SU-DHL-6 (cell line): Measurements from ENCODE around the gene CHTF8.
"Not testable (repeated sequence)": the region's sequence is repeated elsewhere in the genome, so short reads cannot be mapped to it uniquely, and the experiment has no call there.

Experiments used
- H2AFZ ChIP-seq: fragments of 200-600 bp; sonication (generic); 2 replicates; pipeline ENCODE4 v1.6.1; 2014; ENCODE audit warnings: low read depth, mild to moderate bottlenecking, moderate library complexity, mixed read lengths, antibody characterized with exemption, low read length; ENCODE audit not compliant: severe bottlenecking
- H3F3A ChIP-seq: fragments of 200-600 bp; shearing (Covaris generic); 2 replicates; pipeline ENCODE4 v1.6.0; 2016; ENCODE audit warnings: antibody characterized with exemption, mild to moderate bottlenecking; ENCODE audit not compliant: insufficient read depth
- H3K27ac ChIP-seq: fragments of 200-600 bp; sonication (generic); 2 replicates; pipeline ENCODE4 v1.5.1; 2016; ENCODE audit warnings: low read depth, mild to moderate bottlenecking, low read length, moderate library complexity, mixed read lengths
- H3K27me3 ChIP-seq: fragments of 200-600 bp; sonication (generic), shearing (Covaris generic); 2 replicates; pipeline ENCODE4 v1.6.0; 2014; ENCODE audit warnings: mild to moderate bottlenecking, low read length
- H3K36me3 ChIP-seq: fragments of 200-600 bp; sonication (generic); 2 replicates; pipeline ENCODE4 v1.6.1; 2014; ENCODE audit warnings: mild to moderate bottlenecking, low read length, mixed read lengths
- H3K4me2 ChIP-seq: fragments of 300-600, 200-600 bp; shearing (Covaris generic), sonication (generic); 2 replicates; pipeline ENCODE4 v1.6.0; 2014; ENCODE audit warnings: low read length, low read depth, mild to moderate bottlenecking; ENCODE audit not compliant: poor library complexity, severe bottlenecking
- H3K4me3 ChIP-seq: fragments of 200-600 bp; sonication (generic); 2 replicates; pipeline ENCODE4 v1.5.1; 2014; ENCODE audit warnings: antibody characterized with exemption, low read length, mild to moderate bottlenecking, mixed read lengths; ENCODE audit not compliant: insufficient read depth, poor library complexity, severe bottlenecking
- H3K79me2 ChIP-seq: fragments of 200-600 bp; sonication (generic); 2 replicates; pipeline ENCODE4 v1.6.1; 2014; ENCODE audit warnings: mild to moderate bottlenecking, low read length, moderate library complexity; ENCODE audit not compliant: insufficient read depth
- H3K9ac ChIP-seq: fragments of 200-600 bp; sonication (generic); 2 replicates; pipeline ENCODE4 v1.7.0; 2014; ENCODE audit warnings: mild to moderate bottlenecking, low read length
- H3K9me2 ChIP-seq: fragments of 200-600 bp; sonication (generic); replicated peaks from 2 replicates; pipeline ENCODE4 v1.6.1; 2014; ENCODE audit warnings: low read length; ENCODE audit not compliant: insufficient read depth
- H3K9me3 ChIP-seq: fragments of 200-600 bp; sonication (generic); 2 replicates; pipeline ENCODE4 v1.6.1; 2014; ENCODE audit warnings: low read length, mixed read lengths; ENCODE audit not compliant: insufficient read depth
- H4K20me1 ChIP-seq: fragments of 200-600 bp; sonication (generic); 2 replicates; pipeline ENCODE4 v1.6.1; 2014; ENCODE audit warnings: low read depth, mild to moderate bottlenecking, antibody characterized with exemption, low read length, moderate library complexity, mixed read lengths
- EZH2phosphoT487 ChIP-seq: fragments of 200-600 bp; sonication (generic), shearing (Covaris generic); conservative IDR thresholded peaks from 2 replicates; pipeline ENCODE4 v1.6.1; 2018; ENCODE audit warnings: mild to moderate bottlenecking, antibody characterized with exemption, low read length, moderate library complexity, mixed read lengths
- TF ChIP-seq, protein P1 (sequence below): fragments of 200-600 bp; sonication (generic); IDR thresholded peaks from one replicate; pipeline ENCODE4 v1.5.1; 2017; ENCODE audit warnings: antibody characterized with exemption, mild to moderate bottlenecking, low read length, moderate library complexity; ENCODE audit not compliant: insufficient read depth, poor library complexity, severe bottlenecking

CHTF8 gene

DNA sequence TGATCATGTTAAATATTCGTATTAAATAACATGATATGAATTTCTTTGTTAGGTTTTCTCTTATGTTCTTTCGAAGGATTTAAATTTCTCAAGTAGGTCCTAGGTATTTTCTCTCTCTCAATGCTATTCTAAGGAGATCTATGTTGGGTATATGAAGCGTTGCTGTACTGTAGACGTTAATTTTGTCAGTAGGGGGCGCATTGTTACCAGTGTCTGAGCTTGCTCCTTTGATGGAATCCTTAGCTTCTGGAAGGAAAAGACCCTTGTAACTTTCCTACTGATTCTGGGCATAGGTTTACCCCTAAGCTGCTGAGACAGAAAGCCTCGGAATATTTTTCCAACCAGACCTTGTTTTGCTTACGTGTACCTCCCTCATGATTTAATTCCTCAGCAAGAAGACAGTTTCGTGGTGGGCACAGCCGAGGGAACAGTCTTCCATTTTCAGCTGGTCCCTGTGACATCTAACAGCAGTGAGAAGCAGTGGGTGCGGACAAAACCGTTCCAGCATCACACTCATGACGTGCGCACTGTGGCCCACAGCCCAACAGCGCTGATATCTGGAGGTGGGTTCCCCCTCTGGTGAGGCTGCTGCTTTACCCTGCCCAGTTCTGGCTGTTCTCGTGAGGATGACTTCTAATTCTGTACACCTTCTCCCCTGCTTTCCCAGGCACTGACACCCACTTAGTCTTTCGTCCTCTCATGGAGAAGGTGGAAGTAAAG, 17.9 kb upstream of the CHTF8 start:
- peaks cover 10% of the 10 kb centered on the region; the same call in 1 of the 2 replicates for H3K79me2 ChIP-seq
- H2AFZ ChIP-seq: no peak overlapping the region
- no peak overlapping the region for H3K9ac ChIP-seq
- TF ChIP-seq, protein P1, sequence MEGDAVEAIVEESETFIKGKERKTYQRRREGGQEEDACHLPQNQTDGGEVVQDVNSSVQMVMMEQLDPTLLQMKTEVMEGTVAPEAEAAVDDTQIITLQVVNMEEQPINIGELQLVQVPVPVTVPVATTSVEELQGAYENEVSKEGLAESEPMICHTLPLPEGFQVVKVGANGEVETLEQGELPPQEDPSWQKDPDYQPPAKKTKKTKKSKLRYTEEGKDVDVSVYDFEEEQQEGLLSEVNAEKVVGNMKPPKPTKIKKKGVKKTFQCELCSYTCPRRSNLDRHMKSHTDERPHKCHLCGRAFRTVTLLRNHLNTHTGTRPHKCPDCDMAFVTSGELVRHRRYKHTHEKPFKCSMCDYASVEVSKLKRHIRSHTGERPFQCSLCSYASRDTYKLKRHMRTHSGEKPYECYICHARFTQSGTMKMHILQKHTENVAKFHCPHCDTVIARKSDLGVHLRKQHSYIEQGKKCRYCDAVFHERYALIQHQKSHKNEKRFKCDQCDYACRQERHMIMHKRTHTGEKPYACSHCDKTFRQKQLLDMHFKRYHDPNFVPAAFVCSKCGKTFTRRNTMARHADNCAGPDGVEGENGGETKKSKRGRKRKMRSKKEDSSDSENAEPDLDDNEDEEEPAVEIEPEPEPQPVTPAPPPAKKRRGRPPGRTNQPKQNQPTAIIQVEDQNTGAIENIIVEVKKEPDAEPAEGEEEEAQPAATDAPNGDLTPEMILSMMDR: peak; percentile 80
- no peak for TF ChIP-seq EZH2phosphoT487
- no peaks in the 10 kb centered on the region; the same call in 1 of the 2 replicates for H4K20me1 ChIP-seq
- H3K27me3 ChIP-seq: no peaks in the 10 kb centered on the region
- no peaks in the 10 kb centered on the region for H3K9me2 ChIP-seq
- H3F3A ChIP-seq: no peaks in the 10 kb centered on the region
- peaks cover 32% of the 10 kb centered on the region for H3K36me3 ChIP-seq
- no peak overlapping the region for H3K4me2 ChIP-seq
- no peak overlapping the region for H3K4me3 ChIP-seq
- no peaks in the 10 kb centered on the region for H3K9me3 ChIP-seq
- no peak overlapping the region for H3K27ac ChIP-seq

DNA sequence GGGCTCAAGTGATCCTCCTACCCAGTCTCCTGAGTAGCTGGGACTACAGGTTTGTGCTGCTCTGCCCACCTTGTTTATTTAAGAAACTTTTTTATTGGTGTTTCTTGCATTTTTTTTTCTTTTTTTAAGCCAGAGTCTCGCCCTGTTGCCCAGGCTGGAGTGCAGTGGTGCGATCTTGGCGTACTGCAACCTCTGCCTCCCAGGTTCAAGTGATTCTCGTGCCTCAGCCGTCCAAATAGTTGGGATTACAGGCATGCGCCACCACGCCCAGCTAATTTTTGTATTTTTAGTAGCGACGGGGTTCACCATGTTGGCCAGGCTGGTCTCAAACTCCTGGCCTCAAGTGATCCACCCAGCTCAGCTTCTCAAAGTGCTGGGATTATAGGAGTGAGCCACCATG, 17.2 kb upstream of the CHTF8 start:
- H4K20me1 ChIP-seq, H3K4me3 ChIP-seq, H3K9me3 ChIP-seq, H3K27ac ChIP-seq, H3F3A ChIP-seq, H2AFZ ChIP-seq, H3K27me3 ChIP-seq, H3K9ac ChIP-seq, H3K4me2 ChIP-seq, H3K9me2 ChIP-seq: not testable (repeated sequence)
- Histone ChIP-seq H3K79me2 (peaks cover 12% of the 10 kb centered on the region; the same call in 1 of the 2 replicates), H3K36me3 (peaks cover 27% of the 10 kb centered on the region)

DNA sequence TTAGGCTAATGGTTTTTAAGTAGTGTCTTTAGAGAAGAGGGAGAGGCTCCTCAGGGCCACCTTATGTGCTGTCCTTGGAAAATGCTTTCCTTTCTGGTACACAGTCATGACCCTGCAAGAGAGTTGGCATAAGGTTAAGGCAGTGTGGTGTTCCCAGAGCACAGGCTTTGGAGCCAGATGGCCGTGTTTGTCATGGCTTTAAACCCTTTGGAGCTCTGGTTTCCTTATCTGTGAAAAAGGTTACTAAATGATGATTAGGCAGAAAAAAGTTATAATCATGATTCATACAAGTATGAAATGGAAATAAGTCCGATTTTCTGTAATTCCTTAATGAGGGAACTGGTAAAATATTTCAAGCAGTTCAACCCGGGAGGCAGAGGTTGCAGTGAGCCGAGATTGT, 13.3 kb upstream of the CHTF8 start:
- Histone ChIP-seq H3F3A (no peaks in the 10 kb centered on the region), H3K9ac (no peak overlapping the region), H4K20me1 (no peaks in the 10 kb centered on the region; the same call in 1 of the 2 replicates), H3K27ac (no peak overlapping the region), H3K4me2 (no peak overlapping the region), H3K27me3 (no peaks in the 10 kb centered on the region), H3K36me3 (peaks cover 30% of the 10 kb centered on the region; the same call in 1 of the 2 replicates), H3K79me2 (peaks cover 28% of the 10 kb centered on the region; the same call in 1 of the 2 replicates), H3K9me2 (no peaks in the 10 kb centered on the region), H3K4me3 (no peak overlapping the region), H3K9me3 (no peaks in the 10 kb centered on the region), H2AFZ (no peak overlapping the region)
- no peak for TF ChIP-seq EZH2phosphoT487
- TF ChIP-seq, protein P1: no peak

DNA sequence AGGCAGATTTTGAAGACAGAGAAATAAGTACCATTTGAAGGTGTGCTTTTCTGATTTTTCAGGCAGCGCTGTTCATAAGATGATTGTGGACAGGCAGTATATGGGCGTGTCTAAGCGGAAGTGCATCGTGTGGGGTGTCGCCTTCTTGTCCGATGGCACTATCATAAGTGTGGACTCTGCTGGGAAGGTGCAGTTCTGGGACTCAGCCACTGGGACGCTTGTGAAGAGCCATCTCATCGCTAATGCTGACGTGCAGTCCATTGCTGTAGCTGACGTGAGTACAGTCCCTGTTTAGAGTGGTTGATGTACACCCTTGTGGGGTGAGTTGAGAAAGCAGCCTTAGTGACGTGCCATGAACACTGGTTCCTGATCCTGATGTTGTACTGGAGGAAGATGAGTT, 10.7 kb upstream of the CHTF8 start:
- H2AFZ ChIP-seq: no peak overlapping the region
- H3K36me3 ChIP-seq: peaks cover 37% of the 10 kb centered on the region; the same call in 1 of the 2 replicates
- H3K4me3 ChIP-seq: no peak overlapping the region
- no peak overlapping the region for H3K9ac ChIP-seq
- no peaks in the 10 kb centered on the region for H3K9me2 ChIP-seq
- no peak overlapping the region for H3K4me2 ChIP-seq
- no peak for TF ChIP-seq EZH2phosphoT487
- TF ChIP-seq, protein P1: no peak
- no peaks in the 10 kb centered on the region for H3K9me3 ChIP-seq
- peaks cover 33% of the 10 kb centered on the region for H3K79me2 ChIP-seq
- no peaks in the 10 kb centered on the region for H4K20me1 ChIP-seq
- H3K27ac ChIP-seq: no peak overlapping the region
- no peaks in the 10 kb centered on the region for H3F3A ChIP-seq
- no peaks in the 10 kb centered on the region for H3K27me3 ChIP-seq
